ENCODE results near the gene SLCO3A1.

The SLCO3A1 gene

GRCh38 chr15:91966194-91966552 lies 112.7 kb downstream of the SLCO3A1 start:
- no peak for DNase-seq (ENCODE audit: low read depth)

- no peak for DNase-seq (ENCODE audit: low read depth)
These were observed 114.6 kb downstream of the SLCO3A1 start for GRCh38 chr15:91967935-91968606.

- DNase-seq (ENCODE audit: low read depth): no peak
These were observed 115.1 kb downstream of the SLCO3A1 start for GRCh38 chr15:91968610-91969009.

GRCh38 chr15:91970142-91970541 lies 116.6 kb downstream of the SLCO3A1 start:
- DNase-seq (ENCODE audit: low read depth): no peak

- DNase-seq (ENCODE audit: low read depth): no peak
These were observed 120.0 kb downstream of the SLCO3A1 start for GRCh38 chr15:91973481-91973880.

GRCh38 chr15:91974321-91974720 lies 120.8 kb downstream of the SLCO3A1 start:
- no peak for DNase-seq (ENCODE audit: low read depth)

GRCh38 chr15:91975241-91975978 lies 121.9 kb downstream of the SLCO3A1 start:
- no peak for DNase-seq (ENCODE audit: low read depth)

DNA sequence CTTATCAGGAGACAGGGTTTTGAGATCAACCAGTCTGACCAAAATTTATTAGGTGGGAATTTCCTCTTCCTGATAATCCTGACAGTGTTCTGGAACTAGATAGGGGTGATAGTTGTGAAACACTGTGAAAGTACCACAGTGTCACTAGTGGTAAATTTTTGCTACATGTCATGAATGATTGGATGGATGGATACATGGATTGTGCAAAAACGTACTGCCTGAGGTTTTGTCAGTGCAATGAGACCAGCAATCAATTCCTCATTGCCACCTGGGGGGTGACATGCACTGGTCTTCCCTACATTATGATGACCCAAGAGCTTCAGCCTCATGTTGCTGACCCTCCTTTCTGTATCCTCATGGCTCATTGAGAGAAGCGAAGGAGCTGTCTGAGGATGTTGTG lies 123.5 kb downstream of the SLCO3A1 start:
- DNase-seq (ENCODE audit: low read depth): no peak

GRCh38 chr15:91980502-91981267 lies 127.2 kb downstream of the SLCO3A1 start:
- DNase-seq (ENCODE audit: low read depth): no peak

DNA sequence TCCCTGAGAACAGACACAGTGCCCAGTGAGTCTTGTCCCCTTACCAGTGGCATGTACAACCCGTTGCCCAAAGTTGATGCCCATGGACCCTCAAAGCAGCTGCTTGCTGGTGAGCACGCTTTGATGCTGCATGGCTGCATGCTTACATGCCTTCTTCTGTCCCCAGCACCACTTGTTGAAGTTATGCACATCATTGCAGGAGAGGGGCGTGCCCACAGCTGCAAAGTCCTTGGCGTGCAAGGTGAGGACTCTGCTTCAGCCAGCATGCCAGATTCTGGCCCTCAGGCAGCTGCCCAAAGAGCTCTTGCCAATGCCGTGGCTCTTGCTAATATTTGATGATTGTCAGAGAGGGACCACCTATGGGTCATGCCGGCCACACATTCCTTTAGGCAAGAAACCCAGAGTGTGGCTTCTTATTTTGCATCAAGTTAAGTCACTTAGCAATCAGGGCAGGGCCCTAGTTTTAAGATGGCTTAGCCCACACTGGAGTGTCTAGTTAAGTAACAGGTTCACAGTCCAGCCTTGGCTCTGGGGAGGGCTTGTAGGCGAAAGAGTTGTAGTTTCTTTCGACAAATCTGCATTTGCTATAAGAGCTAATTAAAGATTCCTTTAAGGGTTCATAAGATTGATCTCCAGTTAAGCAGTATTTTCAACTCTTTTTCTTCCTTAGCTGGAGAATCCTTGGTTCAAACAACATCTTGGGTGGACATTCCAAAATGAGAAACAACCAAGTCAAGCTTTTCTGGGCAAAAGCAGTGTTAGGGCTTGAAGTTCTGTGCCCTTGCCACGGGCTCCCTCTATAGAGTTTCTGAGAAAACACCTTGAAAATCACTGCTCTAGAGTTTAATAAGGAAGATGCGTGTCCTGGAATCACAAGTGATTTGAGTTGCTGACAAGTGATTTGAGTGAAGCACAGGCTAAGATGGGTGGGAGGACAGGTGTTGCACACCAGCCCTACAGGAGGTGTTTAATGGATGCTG lies 128.6 kb downstream of the SLCO3A1 start:
- DNase-seq (ENCODE audit: low read depth): no peak

DNA sequence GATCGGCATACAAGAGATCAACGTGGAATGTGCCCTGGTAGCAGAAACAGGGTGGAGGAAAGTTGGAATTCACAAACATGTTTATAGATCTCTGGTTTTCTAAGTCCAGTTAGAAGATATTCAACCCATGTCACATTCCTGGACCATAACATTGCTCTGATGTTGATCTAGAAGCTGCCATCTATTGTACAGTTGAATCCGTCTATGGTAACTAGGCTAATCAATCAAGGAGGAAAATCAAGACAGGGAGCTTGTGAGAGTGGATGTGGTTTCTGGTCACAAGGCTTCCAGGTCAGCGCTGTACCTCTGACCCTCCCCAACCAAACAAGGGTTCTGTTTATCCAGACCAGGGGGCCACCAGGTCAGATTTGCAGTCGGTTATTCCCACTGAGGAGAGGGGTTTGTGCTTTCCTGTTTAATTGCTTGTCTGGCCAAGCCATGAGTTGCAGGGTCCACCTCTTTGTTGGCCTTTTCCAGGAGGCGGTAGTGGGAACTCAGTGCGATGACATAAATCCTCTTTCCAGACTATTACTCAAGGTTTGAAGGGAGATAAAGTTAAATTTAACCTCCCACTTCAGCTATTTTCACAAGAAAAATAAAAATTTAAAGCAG lies 130.3 kb downstream of the SLCO3A1 start:
- no peak for DNase-seq (ENCODE audit: low read depth)

- DNase-seq (ENCODE audit: low read depth): no peak
These were observed 131.8 kb downstream of the SLCO3A1 start for GRCh38 chr15:91985297-91985696.

GRCh38 chr15:91988071-91988470 lies 134.6 kb downstream of the SLCO3A1 start:
- DNase-seq (ENCODE audit: low read depth): no peak

DNA sequence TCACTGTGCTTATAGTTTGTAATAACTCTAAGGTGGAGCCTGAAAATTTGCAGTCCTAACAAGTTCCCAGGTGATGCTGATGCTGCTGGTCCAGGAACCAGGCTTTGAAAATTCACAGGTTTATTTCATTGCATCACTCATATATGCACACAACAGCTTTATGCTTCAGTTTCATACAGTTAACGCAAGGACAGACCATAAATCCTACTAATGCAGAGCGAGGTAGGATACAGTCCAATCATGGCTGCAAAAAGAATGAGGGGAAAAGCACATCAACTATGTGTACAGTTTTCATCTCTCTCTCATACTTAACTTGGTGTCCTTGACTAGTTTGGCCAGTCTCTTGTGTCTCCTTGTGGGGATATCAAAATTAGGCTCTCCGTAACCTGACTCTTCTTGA lies 135.1 kb downstream of the SLCO3A1 start:
- DNase-seq (ENCODE audit: low read depth): no peak

DNA sequence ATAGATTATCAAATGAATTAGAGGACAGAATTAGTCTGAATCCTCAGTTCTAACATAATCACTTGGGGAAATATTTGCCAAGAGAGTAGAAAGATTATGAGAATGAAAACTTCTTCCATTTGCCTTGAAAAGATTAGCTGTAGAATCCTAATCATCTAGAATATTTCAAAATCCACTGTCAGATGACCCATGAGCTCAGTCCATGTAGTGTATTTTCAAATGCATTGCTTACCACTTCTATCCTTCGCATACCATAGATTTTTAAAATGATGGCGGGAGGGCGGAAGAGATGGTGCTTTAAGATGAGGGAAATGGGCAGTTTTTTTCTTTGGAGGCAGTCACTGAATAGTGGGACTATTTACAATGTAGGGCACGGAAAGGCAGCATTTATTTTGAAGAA lies 136.3 kb downstream of the SLCO3A1 start:
- DNase-seq (ENCODE audit: low read depth): no peak

- no peak for DNase-seq (ENCODE audit: low read depth)
These were observed 139.4 kb downstream of the SLCO3A1 start for GRCh38 chr15:91992945-91993344.

DNA sequence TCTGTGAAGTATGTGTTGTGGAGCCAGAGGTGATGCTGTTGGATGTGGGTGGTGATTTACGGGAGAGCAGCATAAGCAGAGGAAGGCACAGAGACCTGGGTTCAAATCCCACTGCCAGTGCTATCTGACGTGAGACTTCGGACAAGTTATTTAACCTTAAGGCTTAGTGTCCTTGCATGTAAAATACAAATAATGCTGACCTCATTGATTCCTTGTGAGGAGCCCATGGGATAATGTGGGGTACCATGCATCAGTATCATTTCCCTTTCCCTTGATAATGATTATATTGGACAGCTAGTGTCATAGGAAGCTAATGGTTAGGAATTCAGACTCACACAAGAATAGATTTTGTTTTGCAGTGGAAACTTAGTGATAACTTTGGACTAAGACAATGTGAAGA lies 141.6 kb downstream of the SLCO3A1 start:
- DNase-seq (ENCODE audit: low read depth): no peak

- DNase-seq (ENCODE audit: low read depth): no peak
These were observed 143.7 kb downstream of the SLCO3A1 start for GRCh38 chr15:91997163-91997562.

- no peak for DNase-seq (ENCODE audit: low read depth)
These were observed 147.2 kb downstream of the SLCO3A1 start for GRCh38 chr15:92000709-92001108.

DNA sequence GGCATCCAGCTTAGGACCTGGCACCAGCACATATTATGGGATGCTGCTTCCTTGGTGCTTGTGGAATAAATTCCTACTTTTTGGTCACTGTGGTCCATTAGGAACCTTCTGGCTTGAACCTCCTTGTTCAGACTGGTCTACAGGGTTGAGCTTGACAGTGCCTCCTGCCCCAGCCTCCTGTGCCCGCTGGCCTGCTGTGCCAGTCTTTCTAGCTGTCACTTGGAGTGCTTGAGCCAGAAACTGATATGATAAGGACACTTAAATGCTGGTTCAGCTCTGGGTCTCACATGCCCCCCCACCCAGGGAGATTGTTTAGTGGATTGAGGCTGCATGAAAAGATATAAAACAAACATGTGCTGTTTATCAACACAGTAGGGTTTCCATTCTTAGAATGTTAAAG lies 147.8 kb downstream of the SLCO3A1 start:
- no peak for DNase-seq (ENCODE audit: low read depth)

- no peak for DNase-seq (ENCODE audit: low read depth)
These were observed 149.2 kb downstream of the SLCO3A1 start for GRCh38 chr15:92002666-92003065.
